B cell (primary cell): ENCODE data around the gene DOK7. TPM values are rescaled to one million over a fixed set of nuclear protein-coding genes. Genes with fewer than 3 reads are reported as not detected.

Experiments
- ATAC-seq: fragments of 200-7000 bp; cut with Tn5 transposase; one replicate; pipeline ENCODE4 v1.10.0; 2021; ENCODE audit warnings: low read depth, mild to moderate bottlenecking, moderate number of reproducible peaks, moderate library complexity
- CTCF ChIA-PET: fragments of 350-600 bp; sonication (Branson Sonifier 250); formaldehyde crosslinking; loops from one replicate; lab custom pipeline; 2021; ENCODE audit warnings: antibody characterized with exemption, inconsistent platforms; lab: Charles Lee
- POLR2A ChIA-PET: fragments of 350-600 bp; sonication (Branson Sonifier 250); formaldehyde crosslinking; loops from one replicate; lab custom pipeline; 2021; ENCODE audit warnings: antibody characterized with exemption; lab: Charles Lee
- DNase-seq: peaks from one replicate; pipeline ENCODE4 v3.0.0; 2013
- H2AFZ ChIP-seq: 2 replicates; pipeline ENCODE4 v1.6.1; 2012; ENCODE audit warnings: mild to moderate bottlenecking, low read depth, low read length; ENCODE audit not compliant: insufficient read depth, poor library complexity, severe bottlenecking
- H3K27ac ChIP-seq, 2 donors: 1 replicate in 1 of 2; 2 replicates in 1 of 2; pipeline ENCODE4 v1.5.1; 2012 to 2013; ENCODE audit warnings: low read length in 2 of 2, mild to moderate bottlenecking in 2 of 2, moderate library complexity in 1 of 2
- H3K27me3 ChIP-seq, 4 experiments: fragments of 200-600 bp in 1 of 4; sonication (generic) in 1 of 4; replicated peaks in 1 of 4; 1 replicate in 2 of 4; 2 replicates in 2 of 4; pipeline versions ENCODE4 v1.6.1 to v1.7.0; 2013 to 2016; ENCODE audit warnings: low read length in 3 of 4, mild to moderate bottlenecking in 2 of 4, mixed read lengths in 1 of 4, moderate library complexity in 1 of 4; ENCODE audit not compliant: insufficient read depth in 4 of 4, control insufficient read depth in 3 of 4; ENCODE audit errors: control extremely low read depth in 1 of 4
- H3K36me3 ChIP-seq, 2 experiments: replicated peaks in 1 of 2; 1 replicate in 1 of 2; 2 replicates in 1 of 2; pipeline versions ENCODE4 v1.6.1 to v1.7.1; 2013; ENCODE audit warnings: low read length in 1 of 2; ENCODE audit not compliant: insufficient read depth in 2 of 2, control insufficient read depth in 1 of 2; ENCODE audit errors: control extremely low read depth in 1 of 2, extremely low read depth in 1 of 2
- H3K4me1 ChIP-seq, 2 donors: fragments of 200-600 bp in 1 of 2; sonication (generic) in 1 of 2; 1 replicate in 1 of 2; 2 replicates in 1 of 2; pipeline versions ENCODE4 v1.5.1 to v1.6.1; 2013 to 2017; ENCODE audit warnings: low read length in 2 of 2; ENCODE audit not compliant: control insufficient read depth in 2 of 2, insufficient read depth in 2 of 2
- H3K4me2 ChIP-seq: replicated peaks from 2 replicates; pipeline ENCODE3; 2012; ENCODE audit warnings: mild to moderate bottlenecking, low read depth, low read length; ENCODE audit not compliant: poor library complexity, severe bottlenecking
- H3K4me3 ChIP-seq, 5 experiments: fragments of 200-600 bp in 1 of 5; sonication (generic) in 1 of 5; 1 replicate in 3 of 5; 2 replicates in 2 of 5; pipeline versions ENCODE4 v1.5.1 to v1.7.0; 2011 to 2016; ENCODE audit warnings: low read length in 4 of 5, mild to moderate bottlenecking in 4 of 5, low read depth in 2 of 5, control low read depth in 1 of 5, moderate library complexity in 1 of 5; ENCODE audit not compliant: insufficient read depth in 1 of 5; ENCODE audit errors: control extremely low read depth in 1 of 5, extremely low read depth in 1 of 5
- H3K79me2 ChIP-seq: fragments of 200-600 bp; sonication (generic); one replicate; pipeline ENCODE4 v1.6.0; 2016; ENCODE audit warnings: low read length; ENCODE audit not compliant: control insufficient read depth, insufficient read depth
- H3K9ac ChIP-seq: fragments of 200-600 bp; sonication (generic); 2 replicates; pipeline ENCODE4 v1.6.1; 2017; ENCODE audit warnings: mild to moderate bottlenecking, low read length, moderate library complexity
- H3K9me3 ChIP-seq, 3 donors: one replicate each; pipeline versions ENCODE4 v1.6.1 to v1.7.1; 2013; ENCODE audit warnings: low read length in 2 of 3; ENCODE audit not compliant: control insufficient read depth in 2 of 3, insufficient read depth in 1 of 3; ENCODE audit errors: control extremely low read depth in 1 of 3
- H4K20me1 ChIP-seq: 2 replicates; pipeline ENCODE4 v1.6.0; 2012; ENCODE audit warnings: mild to moderate bottlenecking, low read length; ENCODE audit not compliant: insufficient read depth, control insufficient read depth, poor library complexity, severe bottlenecking
- H3K27ac Mint-ChIP-seq: one replicate; pipeline ENCODE4 v1.8.0; 2021; ENCODE audit warnings: mixed read lengths
- H3K27me3 Mint-ChIP-seq: one replicate; pipeline ENCODE4 v1.8.0; 2021; ENCODE audit warnings: mixed read lengths
- H3K4me1 Mint-ChIP-seq: one replicate; pipeline ENCODE4 v1.8.0; 2021; ENCODE audit warnings: mixed read lengths
- H3K4me3 Mint-ChIP-seq: one replicate; pipeline ENCODE4 v1.8.0; 2021; ENCODE audit warnings: mixed read lengths
- H3K9me3 Mint-ChIP-seq: one replicate; pipeline ENCODE4 v1.8.0; 2022; ENCODE audit warnings: mixed read lengths; ENCODE audit not compliant: insufficient read depth
- EZH2 ChIP-seq: IDR thresholded peaks from 2 replicates; pipeline ENCODE4 v1.6.1; 2012; ENCODE audit warnings: borderline replicate concordance, low read depth, mild to moderate bottlenecking, moderate library complexity, low read length; ENCODE audit not compliant: insufficient read depth, poor library complexity, severe bottlenecking
- WGBS: methylation state at CpG from one replicate; pipeline ENCODE4 v1.1.5; 2013; ENCODE audit warnings: missing lambda C conversion rate; ENCODE audit not compliant: insufficient coverage; 5-methylcytosine and 5-hydroxymethylcytosine counted together
- intact Hi-C: fragments of 100-400 bp; cut with micrococcal nuclease; formaldehyde crosslinking; loops from one replicate; pipeline ENCODE4 v1.10.0; 2022
- polyA plus RNA-seq: library from polyadenylated mRNA; depleted of rRNA; stranded (reverse); fragments of >200 nt; gene quantifications from 2 replicates; pipeline ENCODE4 v1.2.3, GENCODE V29; 2012
- total RNA-seq, 2 donors: library from RNA; stranded (reverse); fragments of 120-200 nt in 1 of 2; gene quantifications; 1 replicate in 1 of 2; 2 replicates in 1 of 2; pipeline versions ENCODE4 v1.2.3 to v1.2.4, GENCODE V29; 2013 to 2022
- TF ChIP-seq, protein P1 (sequence below): fragments of 200-600 bp; IDR thresholded peaks from one replicate; pipeline ENCODE4 v1.8.0; 2022; ENCODE audit warnings: antibody characterized with exemption, mild to moderate bottlenecking

DOK7 gene
- total and polyA plus RNA-seq, 2 donors (not counting 1 experiment from before 2014, with no cell fraction given), result 24.1 to 24.8 TPM

DNA sequence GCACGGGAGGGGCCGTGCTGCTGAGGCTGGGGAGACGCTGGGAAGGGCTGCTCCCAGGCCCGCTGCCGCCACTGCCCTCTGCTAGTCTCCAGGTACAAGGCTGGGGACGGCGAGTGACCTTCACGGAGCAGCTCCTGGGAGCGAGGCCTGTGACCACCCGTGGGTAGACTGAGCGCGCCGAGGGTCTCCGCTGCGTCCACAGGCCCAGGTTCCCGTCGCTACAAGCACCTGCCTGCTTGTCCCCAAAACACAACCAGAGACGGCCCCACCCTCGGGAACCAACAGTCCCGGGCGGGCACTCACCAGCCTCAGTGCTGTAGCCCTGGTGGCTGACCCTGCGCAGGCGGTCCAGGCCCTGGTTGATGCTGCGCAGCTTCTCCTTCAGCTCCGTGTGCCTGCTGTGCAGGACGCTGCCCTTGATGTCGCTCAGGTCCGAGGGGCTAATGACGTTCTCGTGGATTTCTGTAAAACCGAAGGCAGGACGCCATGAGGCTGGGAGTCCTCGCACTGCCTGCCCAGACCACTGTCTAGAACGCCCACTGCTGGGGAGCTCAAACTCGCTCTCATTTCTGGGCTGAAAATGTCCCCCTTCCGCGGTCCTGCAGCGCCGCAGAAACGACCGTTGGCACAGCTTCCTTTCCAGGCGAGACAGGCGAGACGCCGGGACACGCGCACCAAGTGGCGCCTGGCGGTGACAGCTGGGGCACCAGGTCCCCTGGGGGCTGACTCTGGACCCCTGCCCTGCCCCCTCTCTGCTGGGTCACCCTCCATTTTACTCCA is 54.8 kb downstream of the DOK7 start:
- Histone ChIP-seq H4K20me1 (peaks cover 47% of the 10 kb centered on the region), H3K4me2 (no peak overlapping the region), H3K4me1 (no peaks in the 10 kb centered on the region), H3K36me3 (peaks cover 0 to 86% of the 10 kb centered on the region in 2 experiments), H3K9me3 (no peaks in the 10 kb centered on the region), H3K27ac (no peak overlapping the region), H3K79me2 (peaks cover 10% of the 10 kb centered on the region), H3K9ac (no peak overlapping the region), H2AFZ (no peak overlapping the region), H3K4me3 (no peak overlapping the region), H3K27me3 (no peaks in the 10 kb centered on the region)
- DNase-seq (no peak), ATAC-seq (no peak)
- Mint-ChIP-seq H3K27ac (no peak overlapping the region), H3K4me3 (no peak overlapping the region), H3K4me1 (no peaks in the 10 kb centered on the region), H3K9me3 (no peaks in the 10 kb centered on the region), H3K27me3 (no peaks in the 10 kb centered on the region)
- 97% methylated on average over 48 of the region's 49 CpGs for WGBS
- intact Hi-C loops, result no loop called here
- TF ChIP-seq EZH2, result no peak
- TF ChIP-seq, protein P1, sequence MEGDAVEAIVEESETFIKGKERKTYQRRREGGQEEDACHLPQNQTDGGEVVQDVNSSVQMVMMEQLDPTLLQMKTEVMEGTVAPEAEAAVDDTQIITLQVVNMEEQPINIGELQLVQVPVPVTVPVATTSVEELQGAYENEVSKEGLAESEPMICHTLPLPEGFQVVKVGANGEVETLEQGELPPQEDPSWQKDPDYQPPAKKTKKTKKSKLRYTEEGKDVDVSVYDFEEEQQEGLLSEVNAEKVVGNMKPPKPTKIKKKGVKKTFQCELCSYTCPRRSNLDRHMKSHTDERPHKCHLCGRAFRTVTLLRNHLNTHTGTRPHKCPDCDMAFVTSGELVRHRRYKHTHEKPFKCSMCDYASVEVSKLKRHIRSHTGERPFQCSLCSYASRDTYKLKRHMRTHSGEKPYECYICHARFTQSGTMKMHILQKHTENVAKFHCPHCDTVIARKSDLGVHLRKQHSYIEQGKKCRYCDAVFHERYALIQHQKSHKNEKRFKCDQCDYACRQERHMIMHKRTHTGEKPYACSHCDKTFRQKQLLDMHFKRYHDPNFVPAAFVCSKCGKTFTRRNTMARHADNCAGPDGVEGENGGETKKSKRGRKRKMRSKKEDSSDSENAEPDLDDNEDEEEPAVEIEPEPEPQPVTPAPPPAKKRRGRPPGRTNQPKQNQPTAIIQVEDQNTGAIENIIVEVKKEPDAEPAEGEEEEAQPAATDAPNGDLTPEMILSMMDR, result no peak
- ChIA-PET POLR2A (no interaction called here), CTCF (interaction anchor here (0.6 kb wide), 1 partner anchor 38 kb away, joined by 3 read pairs; no protein-coding TSS in a partner anchor)

DNA sequence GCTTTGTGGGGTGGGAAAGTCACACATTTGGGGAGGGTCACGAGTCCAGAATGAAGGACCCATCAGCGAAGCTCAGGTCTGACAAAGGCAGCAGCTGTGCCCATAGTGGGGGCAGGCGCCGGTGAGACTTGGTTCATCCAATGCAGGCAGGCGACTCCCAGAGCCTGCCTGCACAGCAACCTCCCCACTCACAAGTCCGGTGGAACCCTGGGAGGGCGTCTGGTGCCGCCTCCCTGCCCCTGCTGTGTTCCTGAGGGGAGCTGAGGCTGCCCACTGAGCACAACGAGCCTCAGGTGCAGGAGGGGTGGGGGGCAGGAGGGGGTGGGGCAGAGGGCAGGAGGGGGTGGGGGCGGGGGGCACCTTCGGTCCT is 55.4 kb downstream of the DOK7 start:
- Histone ChIP-seq H2AFZ (no peak overlapping the region), H3K9me3 (no peaks in the 10 kb centered on the region), H3K4me3 (no peak overlapping the region), H3K36me3 (peaks cover 0 to 88% of the 10 kb centered on the region in 2 experiments), H3K4me1 (no peaks in the 10 kb centered on the region), H4K20me1 (peaks cover 53% of the 10 kb centered on the region), H3K27me3 (no peaks in the 10 kb centered on the region), H3K79me2 (peaks cover 16% of the 10 kb centered on the region), H3K4me2 (no peak overlapping the region), H3K9ac (no peak overlapping the region), H3K27ac (no peak overlapping the region)
- TF ChIP-seq, protein P1, result no peak
- no peak for TF ChIP-seq EZH2
- no peaks in the 10 kb centered on the region for H3K27me3 Mint-ChIP-seq
- H3K4me1 Mint-ChIP-seq, result no peaks in the 10 kb centered on the region
- 94% methylated on average over 4 of the region's 11 CpGs for WGBS
- intact Hi-C loops, result no loop called here
- ChIA-PET CTCF (no interaction called here), POLR2A (no interaction called here)
- ATAC-seq, result no peak
- H3K9me3 Mint-ChIP-seq, result no peaks in the 10 kb centered on the region
- H3K27ac Mint-ChIP-seq, result no peak overlapping the region
- H3K4me3 Mint-ChIP-seq, result no peak overlapping the region
- no peak for DNase-seq
